Measurements from ENCODE around the gene ADRA2C.

Gene ADRA2C

DNA sequence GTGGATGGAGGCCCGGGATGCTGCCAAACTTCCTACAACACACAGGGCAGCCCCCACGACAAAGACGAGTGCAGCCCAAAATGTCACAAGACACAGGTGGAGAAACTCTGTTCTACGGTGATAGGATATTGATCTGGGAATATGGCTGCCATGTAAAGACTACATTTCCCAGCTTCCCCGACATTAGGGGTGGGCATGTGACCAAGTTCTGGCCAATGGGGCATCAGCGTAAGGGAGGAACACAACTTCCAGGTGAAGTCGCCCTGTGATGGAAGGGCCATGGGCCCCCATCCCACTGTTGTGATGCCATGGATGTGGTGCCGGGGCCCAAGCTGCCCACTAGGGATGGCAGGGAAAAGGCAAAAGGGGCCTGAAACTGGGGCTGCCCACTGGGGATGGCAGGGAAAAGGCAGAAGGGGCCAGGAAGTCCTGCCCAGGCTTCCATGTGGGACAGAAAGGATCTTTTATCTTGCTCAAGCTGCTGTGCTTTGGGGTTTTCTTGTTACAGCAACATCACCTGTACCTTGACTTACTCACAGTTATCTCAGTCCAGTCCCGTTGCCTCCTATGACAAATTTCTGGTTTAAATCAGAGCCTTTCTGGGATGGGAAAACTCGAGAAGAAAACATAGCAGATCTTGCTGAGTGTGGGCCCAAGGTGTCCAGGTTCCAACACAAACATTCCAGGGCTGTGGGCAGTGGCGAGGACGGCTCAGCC is 9.7 kb upstream of the ADRA2C start:
- Mint-ChIP-seq H3K4me1 (no peaks in the 10 kb centered on the region), H3K27ac (no peak overlapping the region), H3K27me3 (peaks cover 16 to 32% of the 10 kb centered on the region in 2 donors), H3K9me3 (peaks cover 4 to 6% of the 10 kb centered on the region in 2 donors), H3K36me3 (no peaks in the 10 kb centered on the region), H3K4me3 (no peak overlapping the region)
- DNase-seq (no peak), ATAC-seq (replicated peaks) (no peak)

DNA sequence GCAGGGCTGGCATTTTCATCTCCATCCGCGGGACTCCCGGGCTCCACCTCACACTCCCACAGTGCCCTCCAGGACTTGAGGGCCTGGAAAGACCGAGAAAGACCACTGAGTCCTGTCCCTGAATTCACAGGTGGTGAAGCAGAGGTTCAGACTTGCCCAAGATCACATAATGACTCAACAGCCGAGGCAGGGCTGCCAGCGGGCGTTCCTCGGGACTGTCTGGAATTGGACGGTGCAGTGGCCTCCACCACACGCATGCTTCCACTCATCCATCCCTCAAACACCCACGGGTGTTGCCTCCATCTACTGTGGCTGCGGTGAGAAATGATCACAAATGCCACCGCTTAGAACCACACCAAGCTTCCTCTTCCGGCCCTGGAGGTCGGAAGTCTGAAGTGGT is 6.9 kb upstream of the ADRA2C start:
- Mint-ChIP-seq H3K36me3 (no peaks in the 10 kb centered on the region), H3K27ac (no peak overlapping the region), H3K9me3 (peaks cover 4 to 6% of the 10 kb centered on the region in 2 donors), H3K4me1 (peaks cover 0 to 6% of the 10 kb centered on the region in 2 donors), H3K4me3 (no peak overlapping the region), H3K27me3 (peaks cover 19 to 27% of the 10 kb centered on the region in 2 donors)
- DNase-seq (no peak), ATAC-seq (replicated peaks) (no peak)

DNA sequence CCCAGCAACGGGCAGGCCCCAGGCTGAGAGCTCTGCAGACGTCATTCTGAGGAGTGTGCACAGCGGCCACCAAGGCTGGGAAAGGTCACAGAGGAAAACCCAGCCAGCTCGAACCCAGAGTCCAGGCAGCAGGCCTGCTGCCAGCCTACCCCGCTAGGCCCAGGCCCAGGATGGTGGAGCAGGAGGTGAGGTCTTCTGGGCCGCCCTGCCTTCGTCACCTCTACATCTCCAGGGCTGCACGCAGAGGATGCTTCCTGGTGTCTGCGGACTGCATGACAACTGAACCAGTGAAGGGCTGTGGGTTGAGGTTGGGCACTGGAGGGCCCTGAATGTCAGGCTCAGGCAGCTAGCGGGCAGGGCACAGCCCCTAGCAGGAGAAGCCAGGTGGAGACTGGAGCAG is 5.8 kb upstream of the ADRA2C start:
- H3K4me3 Mint-ChIP-seq, result no peak overlapping the region
- ATAC-seq (replicated peaks) (no peak), DNase-seq (no peak)
- peaks cover 14 to 23% of the 10 kb centered on the region in 2 donors for H3K27me3 Mint-ChIP-seq
- peaks cover under 1 to 5% of the 10 kb centered on the region in 2 donors for H3K9me3 Mint-ChIP-seq
- H3K4me1 Mint-ChIP-seq, result peaks cover 0 to 6% of the 10 kb centered on the region in 2 donors
- no peaks in the 10 kb centered on the region for H3K36me3 Mint-ChIP-seq
- no peak overlapping the region for H3K27ac Mint-ChIP-seq

DNA sequence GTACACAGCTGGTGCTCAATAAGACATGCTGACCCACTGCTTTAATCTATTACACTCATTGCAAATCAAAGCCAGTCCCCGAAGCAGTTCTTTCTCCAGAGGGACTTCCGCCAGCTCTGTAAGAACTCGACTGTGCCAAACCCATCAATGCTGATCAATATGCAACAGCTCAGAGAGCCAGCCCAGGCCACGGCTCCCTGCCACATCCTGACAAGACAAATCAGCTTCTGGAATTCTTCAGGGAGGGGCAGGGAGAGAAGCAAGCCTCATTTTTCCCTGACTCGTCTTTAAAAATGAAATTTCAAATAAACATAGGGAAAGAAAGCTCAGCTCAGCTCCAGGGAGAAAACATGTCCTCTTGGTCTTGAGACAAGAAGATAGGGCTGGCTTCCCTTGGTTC is 5.3 kb upstream of the ADRA2C start:
- no peak overlapping the region for H3K27ac Mint-ChIP-seq
- H3K4me3 Mint-ChIP-seq, result no peak overlapping the region
- H3K27me3 Mint-ChIP-seq, result peaks cover 14 to 22% of the 10 kb centered on the region in 2 donors
- H3K4me1 Mint-ChIP-seq, result peaks cover 0 to 6% of the 10 kb centered on the region in 2 donors
- H3K9me3 Mint-ChIP-seq, result peaks cover 0 to 5% of the 10 kb centered on the region in 2 donors
- H3K36me3 Mint-ChIP-seq, result no peaks in the 10 kb centered on the region
- DNase-seq (no peak), ATAC-seq (replicated peaks) (no peak)

DNA sequence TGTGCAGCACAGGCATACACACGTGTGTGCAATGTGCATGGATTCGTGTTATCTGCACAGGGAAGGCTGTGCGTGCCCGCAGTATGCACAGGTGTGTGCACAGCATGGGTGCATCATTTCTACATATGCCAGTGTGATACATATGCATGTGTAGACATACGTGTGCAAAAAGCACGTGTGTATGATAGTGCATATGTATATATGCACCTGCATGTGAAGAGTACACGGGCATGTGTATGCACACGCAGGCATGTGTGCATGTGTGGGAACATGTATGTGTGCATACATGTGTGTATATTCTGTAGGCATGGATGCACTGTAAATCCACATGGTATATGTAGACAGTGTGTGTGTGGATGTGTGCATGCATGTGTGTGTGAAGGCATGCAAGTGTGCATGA is 3.9 kb upstream of the ADRA2C start:
- ATAC-seq (replicated peaks) (no peak), DNase-seq (no peak)
- Mint-ChIP-seq H3K9me3 (no peaks in the 10 kb centered on the region), H3K4me3 (no peak overlapping the region), H3K27me3 (peaks cover 15 to 30% of the 10 kb centered on the region in 2 donors), H3K27ac (no peak overlapping the region), H3K36me3 (no peaks in the 10 kb centered on the region), H3K4me1 (peaks cover 0 to 10% of the 10 kb centered on the region in 2 donors)

DNA sequence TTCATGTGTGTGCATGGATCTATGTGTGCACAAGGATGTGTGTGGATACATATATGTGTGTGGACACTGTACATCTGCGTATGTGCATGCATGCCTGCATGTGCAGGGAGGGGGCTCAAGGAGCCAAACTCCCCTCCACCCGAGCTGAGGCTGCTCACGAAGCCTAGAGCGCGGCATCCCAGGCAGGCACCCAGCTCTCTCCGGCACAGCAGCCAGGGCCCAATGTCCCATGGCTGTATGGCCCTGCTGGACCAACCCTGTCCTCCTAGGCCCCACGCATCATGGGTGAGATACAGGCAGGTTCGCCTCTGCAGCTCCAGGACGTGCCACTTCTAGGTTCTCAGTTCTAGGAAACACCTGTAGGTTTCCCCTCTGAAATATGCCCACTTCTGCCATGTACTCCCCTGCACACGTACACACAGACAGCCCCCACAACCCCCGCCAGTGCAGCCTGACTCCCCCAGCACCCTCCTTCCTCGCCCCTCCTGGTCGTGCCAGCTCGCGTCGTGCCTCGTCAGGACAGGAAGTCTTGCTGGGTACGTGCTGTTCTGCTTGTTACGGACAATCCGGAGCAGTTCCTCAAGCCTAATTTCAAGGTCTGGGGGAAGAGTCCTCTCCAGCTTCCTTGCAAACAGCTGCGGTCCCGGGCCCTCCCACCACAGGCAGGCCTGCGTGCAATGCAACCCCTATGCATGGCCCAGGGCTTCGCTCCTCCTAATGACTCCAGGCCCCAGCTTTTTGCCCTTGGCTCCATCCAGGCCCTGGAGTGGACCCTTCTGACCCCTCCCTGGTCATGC is 3.2 kb upstream of the ADRA2C start:
- H3K4me3 Mint-ChIP-seq, result no peak overlapping the region
- H3K27me3 Mint-ChIP-seq, result peaks cover 19 to 37% of the 10 kb centered on the region in 2 donors
- H3K4me1 Mint-ChIP-seq, result peaks cover 2 to 15% of the 10 kb centered on the region in 2 donors
- no peaks in the 10 kb centered on the region for H3K9me3 Mint-ChIP-seq
- ATAC-seq (replicated peaks) (no peak), DNase-seq (no peak)
- peaks cover 0 to 1% of the 10 kb centered on the region in 2 donors for H3K36me3 Mint-ChIP-seq
- H3K27ac Mint-ChIP-seq, result peak overlapping the region; percentile 28

DNA sequence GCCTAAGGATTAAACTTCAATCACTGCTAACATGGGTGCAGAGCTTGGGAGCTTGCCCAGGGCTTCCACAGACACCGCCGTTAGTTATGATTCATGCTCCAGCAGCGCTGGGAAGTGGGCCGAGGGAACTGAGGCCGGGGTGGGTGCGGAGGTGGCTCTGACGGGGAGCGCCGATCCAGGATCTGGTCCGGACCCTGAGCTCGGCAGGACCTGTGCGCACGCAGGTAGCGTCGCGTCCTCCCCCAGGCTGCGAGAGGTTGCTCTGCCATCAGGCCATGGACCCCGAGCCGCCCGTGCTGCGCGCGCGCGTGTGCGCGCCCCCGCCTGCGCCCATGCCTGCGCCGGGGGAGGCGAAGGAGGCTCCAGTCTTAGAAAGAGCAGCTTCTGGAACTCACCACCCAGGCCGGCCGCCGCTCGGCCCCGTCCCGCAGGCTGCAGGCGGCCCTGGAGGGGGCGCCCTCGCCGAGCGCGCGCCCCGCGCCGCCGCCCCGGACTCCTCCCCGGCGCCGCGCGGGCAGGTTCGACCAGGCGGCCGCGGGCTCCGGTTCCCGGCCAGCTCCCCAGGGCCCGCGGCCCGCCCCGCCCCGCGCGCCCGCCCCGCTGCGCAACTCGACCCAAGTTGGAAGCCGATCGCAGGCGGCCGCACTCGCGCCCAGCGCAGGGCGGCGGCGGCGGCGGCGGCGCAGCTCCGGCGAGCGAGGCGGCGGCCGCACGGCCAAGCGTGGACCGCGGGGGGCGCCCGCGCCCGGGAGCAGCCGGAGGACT is 732 bp upstream of the ADRA2C start:
- H3K9me3 Mint-ChIP-seq, result no peaks in the 10 kb centered on the region
- H3K4me3 Mint-ChIP-seq, result no peak overlapping the region
- peaks cover 0 to 1% of the 10 kb centered on the region in 2 donors for H3K36me3 Mint-ChIP-seq
- DNase-seq (no peak), ATAC-seq (replicated peaks) (peak; percentile 47 to 52)
- H3K4me1 Mint-ChIP-seq, result peaks cover 2 to 15% of the 10 kb centered on the region in 2 donors
- no peak overlapping the region for H3K27ac Mint-ChIP-seq
- peaks cover 27 to 62% of the 10 kb centered on the region in 2 donors for H3K27me3 Mint-ChIP-seq

DNA sequence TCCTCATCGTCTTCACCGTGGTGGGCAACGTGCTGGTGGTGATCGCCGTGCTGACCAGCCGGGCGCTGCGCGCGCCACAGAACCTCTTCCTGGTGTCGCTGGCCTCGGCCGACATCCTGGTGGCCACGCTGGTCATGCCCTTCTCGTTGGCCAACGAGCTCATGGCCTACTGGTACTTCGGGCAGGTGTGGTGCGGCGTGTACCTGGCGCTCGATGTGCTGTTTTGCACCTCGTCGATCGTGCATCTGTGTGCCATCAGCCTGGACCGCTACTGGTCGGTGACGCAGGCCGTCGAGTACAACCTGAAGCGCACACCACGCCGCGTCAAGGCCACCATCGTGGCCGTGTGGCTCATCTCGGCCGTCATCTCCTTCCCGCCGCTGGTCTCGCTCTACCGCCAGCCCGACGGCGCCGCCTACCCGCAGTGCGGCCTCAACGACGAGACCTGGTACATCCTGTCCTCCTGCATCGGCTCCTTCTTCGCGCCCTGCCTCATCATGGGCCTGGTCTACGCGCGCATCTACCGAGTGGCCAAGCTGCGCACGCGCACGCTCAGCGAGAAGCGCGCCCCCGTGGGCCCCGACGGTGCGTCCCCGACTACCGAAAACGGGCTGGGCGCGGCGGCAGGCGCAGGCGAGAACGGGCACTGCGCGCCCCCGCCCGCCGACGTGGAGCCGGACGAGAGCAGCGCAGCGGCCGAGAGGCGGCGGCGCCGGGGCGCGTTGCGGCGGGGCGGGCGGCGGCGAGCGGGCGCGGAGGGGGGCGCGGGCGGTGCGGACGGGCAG is 792 bp downstream of the ADRA2C start:
- H3K4me3 Mint-ChIP-seq, result peak overlapping the region; percentile 46 to 67
- H3K27ac Mint-ChIP-seq, result peak overlapping the region; percentile 67
- H3K9me3 Mint-ChIP-seq, result no peaks in the 10 kb centered on the region
- H3K36me3 Mint-ChIP-seq, result peaks cover 0 to 1% of the 10 kb centered on the region in 2 donors
- peaks cover 2 to 15% of the 10 kb centered on the region in 2 donors for H3K4me1 Mint-ChIP-seq
- ATAC-seq (replicated peaks) (no peak), DNase-seq (no peak)
- H3K27me3 Mint-ChIP-seq, result peaks cover 27 to 74% of the 10 kb centered on the region in 2 donors

DNA sequence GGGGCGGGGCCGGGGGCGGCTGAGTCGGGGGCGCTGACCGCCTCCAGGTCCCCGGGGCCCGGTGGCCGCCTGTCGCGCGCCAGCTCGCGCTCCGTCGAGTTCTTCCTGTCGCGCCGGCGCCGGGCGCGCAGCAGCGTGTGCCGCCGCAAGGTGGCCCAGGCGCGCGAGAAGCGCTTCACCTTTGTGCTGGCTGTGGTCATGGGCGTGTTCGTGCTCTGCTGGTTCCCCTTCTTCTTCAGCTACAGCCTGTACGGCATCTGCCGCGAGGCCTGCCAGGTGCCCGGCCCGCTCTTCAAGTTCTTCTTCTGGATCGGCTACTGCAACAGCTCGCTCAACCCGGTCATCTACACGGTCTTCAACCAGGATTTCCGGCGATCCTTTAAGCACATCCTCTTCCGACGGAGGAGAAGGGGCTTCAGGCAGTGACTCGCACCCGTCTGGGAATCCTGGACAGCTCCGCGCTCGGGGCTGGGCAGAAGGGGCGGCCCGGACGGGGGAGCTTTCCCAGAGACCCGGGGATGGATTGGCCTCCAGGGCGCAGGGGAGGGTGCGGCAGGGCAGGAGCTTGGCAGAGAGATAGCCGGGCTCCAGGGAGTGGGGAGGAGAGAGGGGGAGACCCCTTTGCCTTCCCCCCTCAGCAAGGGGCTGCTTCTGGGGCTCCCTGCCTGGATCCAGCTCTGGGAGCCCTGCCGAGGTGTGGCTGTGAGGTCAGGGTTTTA is 1.5 kb downstream of the ADRA2C start:
- peaks cover 0 to 1% of the 10 kb centered on the region in 2 donors for H3K36me3 Mint-ChIP-seq
- no peaks in the 10 kb centered on the region for H3K9me3 Mint-ChIP-seq
- H3K4me3 Mint-ChIP-seq, result peak overlapping the region; percentile 44 to 74
- peaks cover 31 to 74% of the 10 kb centered on the region in 2 donors for H3K27me3 Mint-ChIP-seq
- peaks cover 2 to 15% of the 10 kb centered on the region in 2 donors for H3K4me1 Mint-ChIP-seq
- ATAC-seq (replicated peaks), result peak in 1 of 2 donors; percentile 47
- peak overlapping the region; percentile 85 for H3K27ac Mint-ChIP-seq
- peak; percentile 15 for DNase-seq

DNA sequence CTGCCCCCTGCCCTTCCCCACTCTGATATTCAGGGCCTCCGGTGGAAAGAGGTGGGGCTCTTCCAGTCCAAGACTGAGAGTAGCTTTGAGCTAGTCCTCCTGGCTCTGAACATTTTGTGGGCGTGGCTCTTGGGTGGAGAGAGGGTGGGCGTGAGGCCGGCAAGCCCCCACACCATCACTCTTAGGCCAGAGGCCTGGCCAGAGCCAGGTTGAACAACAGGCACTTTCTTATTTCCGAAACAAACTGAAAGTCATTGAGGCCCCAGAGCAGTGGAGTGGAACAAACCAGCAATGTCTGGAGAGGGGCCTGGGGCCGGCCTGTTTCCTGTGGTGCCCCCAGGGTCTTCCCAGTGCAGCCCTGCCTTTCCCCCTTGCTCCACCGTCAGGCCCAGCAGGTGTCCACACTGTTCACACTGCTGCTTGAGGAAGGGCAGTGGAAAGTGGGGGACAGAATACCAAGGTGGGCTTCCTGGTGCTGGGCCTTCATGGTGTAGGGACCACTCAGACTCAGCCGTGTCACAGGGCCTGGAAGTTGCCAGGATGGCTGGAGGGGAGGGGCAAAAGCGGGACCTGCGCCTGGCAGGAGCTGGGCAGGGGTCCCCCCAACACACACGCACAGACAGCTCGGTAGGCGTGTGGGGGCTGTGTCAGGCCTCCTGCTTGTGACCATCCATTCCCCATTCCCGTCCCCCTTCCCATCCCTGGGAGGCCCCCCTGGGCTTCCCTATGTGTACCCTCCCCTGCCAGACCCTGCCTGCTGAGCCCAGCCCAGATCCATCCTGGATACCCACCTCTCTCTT is 2.9 kb downstream of the ADRA2C start:
- peaks cover 0 to 1% of the 10 kb centered on the region in 2 donors for H3K36me3 Mint-ChIP-seq
- H3K27me3 Mint-ChIP-seq, result peaks cover 22 to 65% of the 10 kb centered on the region in 2 donors
- ATAC-seq (replicated peaks) (no peak), DNase-seq (no peak)
- no peak overlapping the region for H3K4me3 Mint-ChIP-seq
- peaks cover 2 to 10% of the 10 kb centered on the region in 2 donors for H3K4me1 Mint-ChIP-seq
- no peaks in the 10 kb centered on the region for H3K9me3 Mint-ChIP-seq
- H3K27ac Mint-ChIP-seq, result no peak overlapping the region

DNA sequence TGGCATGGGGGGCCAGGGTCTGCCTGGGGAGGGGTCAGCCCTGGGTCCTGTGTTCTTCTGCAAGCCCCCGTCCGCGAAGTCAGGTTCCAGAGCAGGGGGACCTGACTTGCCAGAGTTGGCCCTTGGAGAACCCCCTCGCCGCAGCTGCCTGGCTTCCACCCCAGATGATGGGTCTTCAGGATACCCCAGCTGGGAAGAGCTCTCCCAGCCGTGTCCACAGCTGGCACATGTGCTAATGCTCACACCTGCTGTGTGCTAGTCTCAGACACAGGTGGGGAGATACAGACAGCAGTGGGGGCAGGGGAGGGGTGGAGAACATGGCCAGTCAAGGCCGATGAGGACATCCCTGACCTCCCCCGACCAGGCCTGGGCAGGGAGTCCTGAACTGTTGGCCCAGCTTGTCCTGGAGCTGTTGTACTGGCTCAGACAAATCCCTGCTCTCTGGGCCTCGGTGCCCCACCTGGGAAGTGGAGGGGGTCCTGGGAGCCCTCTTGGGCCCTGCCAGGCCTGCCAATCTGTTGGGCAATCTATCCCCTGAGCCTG is 3.5 kb downstream of the ADRA2C start:
- Mint-ChIP-seq H3K4me1 (peaks cover 2 to 10% of the 10 kb centered on the region in 2 donors), H3K9me3 (no peaks in the 10 kb centered on the region), H3K36me3 (peaks cover 0 to 1% of the 10 kb centered on the region in 2 donors), H3K4me3 (no peak overlapping the region), H3K27me3 (peaks cover 21 to 58% of the 10 kb centered on the region in 2 donors), H3K27ac (no peak overlapping the region)
- DNase-seq (no peak), ATAC-seq (replicated peaks) (no peak)

Data from stimulated activated naive B cell treated with anti-CD40 and anti-IgM and Interleukin-4, amounts not matched to agents 10 μg/mL and 1 μg/mL and 100 μg/mL, for 72 hours (primary cell).